Activated naive CD4-positive, alpha-beta T cell treated with anti-CD3 and anti-CD28 coated beads, Interleukin-2, amount 50 U/mL, for 24 hours (primary cell): ENCODE data around the gene SLC48A1.

Source experiments
- H3K27ac Mint-ChIP-seq: one replicate; pipeline ENCODE4 v1.8.0; 2021; ENCODE audit warnings: mild to moderate bottlenecking, mixed read lengths
- H3K27me3 Mint-ChIP-seq: one replicate; pipeline ENCODE4 v1.8.0; 2021; ENCODE audit warnings: mixed read lengths
- H3K36me3 Mint-ChIP-seq: one replicate; pipeline ENCODE4 v1.8.0; 2021; ENCODE audit warnings: mixed read lengths
- H3K4me1 Mint-ChIP-seq: one replicate; pipeline ENCODE4 v1.8.0; 2021; ENCODE audit warnings: mixed read lengths
- H3K4me3 Mint-ChIP-seq: one replicate; pipeline ENCODE4 v1.8.0; 2021; ENCODE audit warnings: mild to moderate bottlenecking, mixed read lengths
- H3K9me3 Mint-ChIP-seq: one replicate; pipeline ENCODE4 v1.8.0; 2021; ENCODE audit warnings: mixed read lengths

SLC48A1 gene

GRCh38 chr12:47824198-47824597 lies 51.2 kb downstream of the SLC48A1 start:
- Mint-ChIP-seq H3K27ac (peak overlapping the region; percentile 98), H3K4me1 (peaks cover 86% of the 10 kb centered on the region), H3K36me3 (no peaks in the 10 kb centered on the region), H3K27me3 (no peaks in the 10 kb centered on the region), H3K9me3 (no peaks in the 10 kb centered on the region), H3K4me3 (peak overlapping the region; percentile 78)

- no peaks in the 10 kb centered on the region for H3K27me3 Mint-ChIP-seq
- peak overlapping the region; percentile 78 for H3K4me3 Mint-ChIP-seq
- peak overlapping the region; percentile 98 for H3K27ac Mint-ChIP-seq
- no peaks in the 10 kb centered on the region for H3K36me3 Mint-ChIP-seq
- peaks cover 91% of the 10 kb centered on the region for H3K4me1 Mint-ChIP-seq
- no peaks in the 10 kb centered on the region for H3K9me3 Mint-ChIP-seq
Observed at GRCh38 chr12:47824635-47825034, 51.6 kb downstream of the SLC48A1 start.

GRCh38 chr12:47825173-47825639 lies 52.2 kb downstream of the SLC48A1 start:
- H3K4me1 Mint-ChIP-seq: peaks cover 91% of the 10 kb centered on the region
- no peak overlapping the region for H3K4me3 Mint-ChIP-seq
- H3K9me3 Mint-ChIP-seq: no peaks in the 10 kb centered on the region
- H3K27me3 Mint-ChIP-seq: no peaks in the 10 kb centered on the region
- no peaks in the 10 kb centered on the region for H3K36me3 Mint-ChIP-seq
- H3K27ac Mint-ChIP-seq: peak overlapping the region; percentile 98

- H3K36me3 Mint-ChIP-seq: no peaks in the 10 kb centered on the region
- no peaks in the 10 kb centered on the region for H3K9me3 Mint-ChIP-seq
- no peak overlapping the region for H3K4me3 Mint-ChIP-seq
- no peaks in the 10 kb centered on the region for H3K27me3 Mint-ChIP-seq
- peak overlapping the region; percentile 80 for H3K27ac Mint-ChIP-seq
- H3K4me1 Mint-ChIP-seq: peaks cover 91% of the 10 kb centered on the region
Observed at GRCh38 chr12:47828008-47828975, 55.3 kb downstream of the SLC48A1 start.

- peak overlapping the region; percentile 72 for H3K27ac Mint-ChIP-seq
- peak overlapping the region; percentile 19 for H3K4me3 Mint-ChIP-seq
- H3K9me3 Mint-ChIP-seq: no peaks in the 10 kb centered on the region
- no peaks in the 10 kb centered on the region for H3K36me3 Mint-ChIP-seq
- H3K4me1 Mint-ChIP-seq: peaks cover 91% of the 10 kb centered on the region
- no peaks in the 10 kb centered on the region for H3K27me3 Mint-ChIP-seq
Observed at GRCh38 chr12:47828976-47829482, 56.0 kb downstream of the SLC48A1 start.

GRCh38 chr12:47829584-47829983 lies 56.5 kb downstream of the SLC48A1 start:
- Mint-ChIP-seq H3K27me3 (no peaks in the 10 kb centered on the region), H3K36me3 (no peaks in the 10 kb centered on the region), H3K27ac (peak overlapping the region; percentile 30), H3K4me3 (no peak overlapping the region), H3K4me1 (peaks cover 91% of the 10 kb centered on the region), H3K9me3 (no peaks in the 10 kb centered on the region)
